Mesothelial cell of epicardium (in vitro differentiated cells): ENCODE measurements around the gene ZNF438. TPM values are rescaled to one million over a fixed set of nuclear protein-coding genes. Genes with fewer than 3 reads are reported as not detected.
"Not testable (repeated sequence)": the region's sequence is repeated elsewhere in the genome, so short reads cannot be mapped to it uniquely, and the experiment has no call there.

Experiments used
- DNase-seq, 2 experiments: peaks; one replicate each; pipeline ENCODE4 v3.0.0; 2021; ENCODE audit warnings: low spot score in 2 of 2; ENCODE audit not compliant: unreplicated experiment in 2 of 2
- H3K27ac Mint-ChIP-seq: 2 replicates; pipeline ENCODE4 v1.8.0; 2021; ENCODE audit warnings: mixed read lengths
- H3K27me3 Mint-ChIP-seq: 2 replicates; pipeline ENCODE4 v1.8.0; 2021; ENCODE audit warnings: low read depth, mixed read lengths
- H3K36me3 Mint-ChIP-seq: 2 replicates; pipeline ENCODE4 v1.8.0; 2021; ENCODE audit warnings: mixed read lengths
- H3K4me1 Mint-ChIP-seq: 2 replicates; pipeline ENCODE4 v1.8.0; 2021; ENCODE audit warnings: mixed read lengths
- H3K4me3 Mint-ChIP-seq: 2 replicates; pipeline ENCODE4 v1.8.0; 2021; ENCODE audit warnings: mild to moderate bottlenecking, moderate library complexity, mixed read lengths
- H3K9me3 Mint-ChIP-seq: 2 replicates; pipeline ENCODE4 v1.8.0; 2021; ENCODE audit warnings: mixed read lengths
- CTCF ChIP-seq: fragments of 200-600 bp; sonication (generic); IDR thresholded peaks from one replicate; pipeline ENCODE4 v1.5.0; 2021; ENCODE audit warnings: antibody characterized with exemption; ENCODE audit not compliant: unreplicated experiment
- total RNA-seq: library from RNA; stranded (reverse); gene quantifications from 3 replicates; pipeline ENCODE4 v1.2.1, GENCODE V29; 2021

The ZNF438 gene
- total RNA-seq, 1 donor from 2014 or later, result 6.0 TPM

- H3K27ac Mint-ChIP-seq, result no peak overlapping the region
- no peak overlapping the region for H3K4me3 Mint-ChIP-seq
- no peaks in the 10 kb centered on the region for H3K4me1 Mint-ChIP-seq
- no peak for DNase-seq
- TF ChIP-seq CTCF, result no peak
- peaks cover 4% of the 10 kb centered on the region for H3K9me3 Mint-ChIP-seq
- H3K36me3 Mint-ChIP-seq, result peaks cover 33% of the 10 kb centered on the region
- H3K27me3 Mint-ChIP-seq, result no peaks in the 10 kb centered on the region
Observed at GRCh38 chr10:30903397-30904138, 128.1 kb downstream of the ZNF438 start.

GRCh38 chr10:30902621-30903396, 128.9 kb downstream of the ZNF438 start:
- Mint-ChIP-seq H3K27ac (no peak overlapping the region), H3K4me3 (no peak overlapping the region), H3K9me3 (peaks cover 4% of the 10 kb centered on the region), H3K4me1 (no peaks in the 10 kb centered on the region), H3K27me3 (no peaks in the 10 kb centered on the region), H3K36me3 (peaks cover 33% of the 10 kb centered on the region)
- DNase-seq, result no peak
- TF ChIP-seq CTCF, result no peak

GRCh38 chr10:30901487-30901886, 130.2 kb downstream of the ZNF438 start:
- H3K36me3 Mint-ChIP-seq, result peaks cover 24% of the 10 kb centered on the region
- H3K4me1 Mint-ChIP-seq, H3K27me3 Mint-ChIP-seq, H3K4me3 Mint-ChIP-seq, H3K27ac Mint-ChIP-seq, DNase-seq, H3K9me3 Mint-ChIP-seq: not testable (repeated sequence)

GRCh38 chr10:30898964-30899363, 132.7 kb downstream of the ZNF438 start:
- Mint-ChIP-seq H3K36me3 (peaks cover 9% of the 10 kb centered on the region), H3K4me1 (no peaks in the 10 kb centered on the region), H3K27ac (no peak overlapping the region), H3K9me3 (no peaks in the 10 kb centered on the region), H3K4me3 (no peak overlapping the region), H3K27me3 (no peaks in the 10 kb centered on the region)
- no peak for TF ChIP-seq CTCF
- DNase-seq, result no peak

GRCh38 chr10:30897547-30897946, 134.1 kb downstream of the ZNF438 start:
- peaks cover 9% of the 10 kb centered on the region for H3K36me3 Mint-ChIP-seq
- no peak overlapping the region for H3K4me3 Mint-ChIP-seq
- no peak for TF ChIP-seq CTCF
- H3K27me3 Mint-ChIP-seq, result no peaks in the 10 kb centered on the region
- H3K4me1 Mint-ChIP-seq, result no peaks in the 10 kb centered on the region
- no peak overlapping the region for H3K27ac Mint-ChIP-seq
- no peak for DNase-seq
- H3K9me3 Mint-ChIP-seq, result no peaks in the 10 kb centered on the region

GRCh38 chr10:30897048-30897447, 134.6 kb downstream of the ZNF438 start:
- no peak for TF ChIP-seq CTCF
- H3K36me3 Mint-ChIP-seq, result peaks cover 5% of the 10 kb centered on the region
- no peak overlapping the region for H3K4me3 Mint-ChIP-seq

More at GRCh38 chr10:30897048-30897447, 134.6 kb downstream of the ZNF438 start:
- Mint-ChIP-seq H3K27ac (no peak overlapping the region), H3K27me3 (no peaks in the 10 kb centered on the region), H3K9me3 (no peaks in the 10 kb centered on the region), H3K4me1 (no peaks in the 10 kb centered on the region)
- DNase-seq, result no peak
